Dermis lymphatic vessel endothelial cell (primary cell): ENCODE data around the gene MYO3B. TPM values are rescaled to one million over a fixed set of nuclear protein-coding genes. Genes with fewer than 3 reads are reported as not detected.

Experiments
- total RNA-seq: library from RNA; depleted of rRNA; stranded (reverse); fragments of >200 nt; gene quantifications from 2 replicates; pipeline ENCODE4 v1.2.1, GENCODE V29; 2014

MYO3B gene, protein sequence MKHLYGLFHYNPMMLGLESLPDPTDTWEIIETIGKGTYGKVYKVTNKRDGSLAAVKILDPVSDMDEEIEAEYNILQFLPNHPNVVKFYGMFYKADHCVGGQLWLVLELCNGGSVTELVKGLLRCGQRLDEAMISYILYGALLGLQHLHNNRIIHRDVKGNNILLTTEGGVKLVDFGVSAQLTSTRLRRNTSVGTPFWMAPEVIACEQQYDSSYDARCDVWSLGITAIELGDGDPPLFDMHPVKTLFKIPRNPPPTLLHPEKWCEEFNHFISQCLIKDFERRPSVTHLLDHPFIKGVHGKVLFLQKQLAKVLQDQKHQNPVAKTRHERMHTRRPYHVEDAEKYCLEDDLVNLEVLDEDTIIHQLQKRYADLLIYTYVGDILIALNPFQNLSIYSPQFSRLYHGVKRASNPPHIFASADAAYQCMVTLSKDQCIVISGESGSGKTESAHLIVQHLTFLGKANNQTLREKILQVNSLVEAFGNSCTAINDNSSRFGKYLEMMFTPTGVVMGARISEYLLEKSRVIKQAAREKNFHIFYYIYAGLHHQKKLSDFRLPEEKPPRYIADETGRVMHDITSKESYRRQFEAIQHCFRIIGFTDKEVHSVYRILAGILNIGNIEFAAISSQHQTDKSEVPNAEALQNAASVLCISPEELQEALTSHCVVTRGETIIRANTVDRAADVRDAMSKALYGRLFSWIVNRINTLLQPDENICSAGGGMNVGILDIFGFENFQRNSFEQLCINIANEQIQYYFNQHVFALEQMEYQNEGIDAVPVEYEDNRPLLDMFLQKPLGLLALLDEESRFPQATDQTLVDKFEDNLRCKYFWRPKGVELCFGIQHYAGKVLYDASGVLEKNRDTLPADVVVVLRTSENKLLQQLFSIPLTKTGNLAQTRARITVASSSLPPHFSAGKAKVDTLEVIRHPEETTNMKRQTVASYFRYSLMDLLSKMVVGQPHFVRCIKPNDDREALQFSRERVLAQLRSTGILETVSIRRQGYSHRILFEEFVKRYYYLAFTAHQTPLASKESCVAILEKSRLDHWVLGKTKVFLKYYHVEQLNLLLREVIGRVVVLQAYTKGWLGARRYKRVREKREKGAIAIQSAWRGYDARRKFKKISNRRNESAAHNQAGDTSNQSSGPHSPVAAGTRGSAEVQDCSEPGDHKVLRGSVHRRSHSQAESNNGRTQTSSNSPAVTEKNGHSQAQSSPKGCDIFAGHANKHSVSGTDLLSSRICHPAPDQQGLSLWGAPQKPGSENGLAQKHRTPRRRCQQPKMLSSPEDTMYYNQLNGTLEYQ (N-terminal part only)
- total RNA-seq: under 0.01 TPM in 2 replicates

DNA sequence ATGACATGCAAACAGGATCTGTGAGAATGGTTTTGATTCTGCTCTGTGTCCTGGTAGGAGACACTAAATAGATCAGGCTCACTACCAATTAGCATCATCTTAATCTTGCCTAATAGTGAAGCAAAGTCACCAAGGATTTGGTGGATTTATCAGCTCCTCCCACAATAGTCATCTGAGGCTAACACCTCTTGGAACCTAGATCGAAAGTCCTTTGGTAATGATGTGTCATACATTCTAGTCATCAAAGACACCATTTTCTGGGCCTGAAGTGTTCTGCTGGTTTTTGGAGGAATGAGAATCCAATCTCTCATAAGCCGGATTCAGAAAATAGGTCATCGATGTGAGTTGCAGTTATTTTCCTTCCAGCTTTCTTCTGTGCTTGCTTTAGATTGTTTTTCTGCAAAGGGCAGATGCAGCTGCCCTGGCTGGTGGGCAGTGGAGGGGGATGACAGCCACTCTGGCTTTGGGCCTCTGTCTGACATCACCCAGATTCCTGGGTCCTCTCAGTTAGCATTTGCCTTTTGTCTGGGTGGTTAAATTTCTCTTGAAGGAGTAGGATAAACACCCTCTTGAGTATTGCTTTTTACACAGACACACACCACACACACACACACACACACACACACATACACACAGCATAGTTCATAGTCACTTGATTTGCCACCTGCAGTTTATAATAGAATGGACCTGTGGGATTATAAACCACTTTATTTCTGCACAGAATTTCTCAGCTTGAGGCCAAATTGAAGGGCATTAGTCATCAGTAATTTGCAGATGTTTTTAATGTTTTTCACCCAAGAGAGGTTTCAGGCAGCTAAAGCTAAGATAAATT lies at the start of gene MYO3B:
MYO3B (plus strand) TSS at position 198 of the 832 bp plus-strand sequence; CDS start at position 339, 141 bp downstream.

